Keratinocyte (primary cell): Measurements from ENCODE around the gene CMIP.

Source experiments
- CTCF ChIP-seq, 3 experiments: IDR thresholded peaks in 1 of 3; conservative IDR thresholded peaks in 1 of 3; optimal IDR thresholded peaks in 1 of 3; 2 replicates in 2 of 3; 3 replicates in 1 of 3; pipeline versions ENCODE3 to v1.5.1; 2011; ENCODE audit warnings: low read length in 3 of 3, mild to moderate bottlenecking in 3 of 3, moderate library complexity in 2 of 3, control low read depth in 1 of 3, inconsistent platforms in 1 of 3; ENCODE audit not compliant: insufficient read depth in 2 of 3; ENCODE audit errors: extremely low read depth in 1 of 3
- EZH2 ChIP-seq: IDR thresholded peaks from one replicate; pipeline ENCODE4 v1.6.1; 2012; ENCODE audit warnings: inconsistent platforms, mild to moderate bottlenecking, low read length, moderate library complexity

GRCh38 chr16:81608523-81609209 lies 164.1 kb downstream of the CMIP start:
- TF ChIP-seq CTCF (optimal IDR thresholded peaks at IDR 0.05 in 1 of 3, IDR thresholded peaks at IDR 0.05 in 1 of 3, conservative IDR thresholded peaks at IDR 0.05 in 1 of 3; ENCODE audit: extremely low read depth in 1 of 3, insufficient read depth in 2 of 3, low read length in 3 of 3) (no peak), EZH2 (no peak)
